ENCODE data around the gene TCF7L1. TPM values are rescaled to one million over a fixed set of nuclear protein-coding genes. Genes with fewer than 3 reads are reported as not detected.

TCF7L1 gene
- total RNA-seq, 1 donor from 2014 or later: 5.7 TPM

GRCh38 chr2:85247610-85248009 lies 114.4 kb downstream of the TCF7L1 start:
- no peak for ATAC-seq
- no peak for DNase-seq (ENCODE audit: low spot score)

DNA sequence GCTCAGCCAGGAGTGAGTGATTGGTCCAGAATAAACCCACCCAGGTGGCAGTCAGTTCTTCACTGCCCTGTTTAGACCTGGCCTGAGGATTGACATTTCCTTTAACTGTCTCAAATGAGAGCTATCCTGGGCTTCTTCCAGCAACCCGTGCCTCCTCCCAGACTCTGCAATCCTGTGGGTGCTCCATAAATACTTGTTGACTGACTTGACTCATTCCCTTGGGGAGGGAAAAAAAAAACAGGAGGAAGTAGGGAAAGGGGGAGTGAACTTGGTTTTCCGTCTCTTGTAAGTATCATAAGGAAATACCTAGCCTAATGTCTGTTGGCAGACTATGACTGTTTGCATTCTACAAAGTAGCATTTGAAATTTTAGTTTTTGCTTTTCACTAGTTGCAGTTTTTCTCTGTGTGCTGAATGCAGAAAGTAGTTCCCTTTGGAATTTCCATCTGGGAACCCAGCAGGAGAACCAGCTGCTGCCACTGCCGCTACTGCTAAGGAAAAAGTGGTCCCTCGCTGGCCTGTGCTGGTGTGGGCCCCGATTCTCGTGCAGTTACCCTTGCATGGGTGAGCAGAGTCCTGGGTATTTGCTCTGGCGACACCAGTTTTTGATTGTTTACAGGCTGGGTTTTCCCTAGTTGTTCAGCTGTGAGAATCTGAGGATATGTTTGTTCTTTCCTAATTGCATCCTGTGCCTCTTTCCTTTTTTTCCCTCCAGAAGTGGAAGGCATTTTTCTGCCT lies 115.7 kb downstream of the TCF7L1 start:
- DNase-seq (ENCODE audit: low spot score): no peak

GRCh38 chr2:85250045-85250444 lies 116.9 kb downstream of the TCF7L1 start:
- no peak for DNase-seq (ENCODE audit: low spot score)
- peak; percentile 73 for ATAC-seq

More for the DNA sequence above, 115.7 kb downstream of the TCF7L1 start:
- peak; percentile 32 for ATAC-seq

DNA sequence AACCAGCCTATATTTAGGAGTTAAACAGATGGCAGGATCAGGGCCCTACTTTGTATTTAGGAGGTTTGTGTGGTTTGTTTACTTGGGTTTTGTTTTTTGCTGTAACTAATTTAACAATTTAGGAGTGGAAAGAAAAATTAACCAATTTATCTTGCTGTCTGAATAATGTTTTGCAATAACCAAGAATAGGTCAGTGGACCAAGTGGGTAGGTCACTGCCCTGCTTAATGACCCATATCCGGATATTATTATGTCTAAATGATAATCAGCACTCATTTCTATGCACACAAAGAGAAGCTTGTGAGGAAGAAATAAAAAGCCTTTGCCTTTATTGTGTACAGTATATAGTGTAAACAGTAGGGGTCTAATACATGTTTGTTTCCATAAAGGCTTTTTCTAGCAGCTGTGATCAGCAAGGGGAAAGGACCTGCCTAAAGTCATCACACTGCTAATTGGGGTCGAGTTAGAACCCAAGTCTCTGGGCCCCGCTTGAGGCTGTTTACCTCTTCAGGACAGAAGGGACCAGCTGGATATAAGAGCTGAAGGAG lies 118.0 kb downstream of the TCF7L1 start:
- DNase-seq (ENCODE audit: low spot score) (no peak), ATAC-seq (no peak)

DNA sequence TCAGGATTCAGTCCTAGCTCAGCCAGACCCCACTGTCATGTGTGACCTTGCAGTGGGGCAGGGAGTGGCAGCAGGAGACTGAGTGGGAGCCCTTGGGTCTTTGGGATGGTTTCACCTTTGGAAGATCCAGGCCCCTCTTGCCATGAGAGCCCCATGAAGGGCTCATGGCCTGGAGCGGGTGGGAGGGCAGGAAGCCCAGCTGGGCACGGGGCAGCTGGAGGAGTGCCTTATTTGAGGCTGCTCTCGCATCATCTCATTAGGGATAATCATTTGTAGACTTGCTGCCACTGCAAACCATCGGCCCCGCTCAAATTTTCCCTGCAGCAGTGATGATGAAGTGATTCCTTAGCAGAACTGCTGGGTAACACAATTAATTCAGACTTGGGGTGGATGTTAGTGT lies 120.7 kb downstream of the TCF7L1 start:
- no peak for ATAC-seq
- no peak for DNase-seq (ENCODE audit: low spot score)

GRCh38 chr2:85254540-85255300 lies 121.5 kb downstream of the TCF7L1 start:
- DNase-seq (ENCODE audit: low spot score): no peak
- no peak for ATAC-seq

DNA sequence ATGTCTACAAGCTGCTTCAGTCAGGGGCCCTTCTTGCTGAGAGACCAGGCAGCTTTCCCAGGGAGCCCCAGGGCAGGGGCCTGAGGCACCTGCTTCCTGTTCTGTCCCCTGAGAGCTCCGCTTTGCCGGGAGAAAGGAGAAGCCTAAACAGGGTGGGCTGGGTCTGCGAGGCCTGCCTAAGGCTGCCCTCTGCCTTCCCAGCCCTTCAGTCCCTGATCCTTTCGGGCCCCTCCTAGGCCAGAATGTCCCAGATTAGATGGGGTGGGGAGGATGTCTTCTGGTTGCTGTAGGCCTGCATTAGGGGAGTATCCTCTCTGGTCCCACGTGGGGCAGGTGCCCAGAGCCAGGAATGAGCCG lies 122.2 kb downstream of the TCF7L1 start:
- no peak for DNase-seq (ENCODE audit: low spot score)
- no peak for ATAC-seq

DNA sequence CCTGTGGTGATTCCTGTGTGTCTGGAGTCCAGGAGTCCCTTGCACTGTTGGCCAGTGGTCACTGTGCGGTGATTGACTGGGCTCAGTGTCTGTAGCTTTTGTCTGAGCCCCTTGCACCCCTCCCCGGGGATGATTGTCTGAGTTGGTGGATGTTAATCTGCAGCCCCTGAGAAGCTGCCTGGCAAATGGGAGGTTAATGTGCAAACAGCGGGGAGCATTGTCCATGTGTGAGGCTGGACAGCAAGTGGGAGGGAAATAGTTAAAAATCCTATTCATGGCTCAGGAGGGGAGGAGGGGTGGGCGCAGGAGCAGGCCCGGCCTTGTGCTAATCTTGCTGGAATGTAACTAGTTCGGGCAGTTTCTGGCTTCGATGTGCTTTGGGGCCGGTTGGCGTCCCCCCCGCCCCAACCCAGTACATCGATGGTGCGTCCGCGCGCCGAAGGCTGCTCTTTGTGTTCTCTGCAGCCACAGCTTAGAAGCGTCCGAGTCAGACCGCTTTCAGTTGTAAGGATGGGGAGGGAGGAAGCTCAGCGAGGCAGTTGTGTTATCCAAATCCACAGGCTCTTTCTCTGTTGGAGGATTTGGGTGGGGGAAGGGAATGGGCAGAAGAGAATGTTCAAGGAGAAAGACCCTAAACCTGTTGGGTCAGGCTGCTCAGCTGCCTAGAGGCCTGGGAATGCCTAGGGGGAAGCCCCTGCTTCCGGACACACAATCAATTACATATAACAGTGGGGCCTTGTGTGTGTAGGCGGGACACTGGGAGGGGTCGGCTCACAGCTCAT lies 122.8 kb downstream of the TCF7L1 start:
- DNase-seq (ENCODE audit: low spot score) (no peak), ATAC-seq (no peak)

GRCh38 chr2:85257359-85257969 lies 124.3 kb downstream of the TCF7L1 start:
- DNase-seq (ENCODE audit: low spot score) (no peak), ATAC-seq (peak; percentile 35)

DNA sequence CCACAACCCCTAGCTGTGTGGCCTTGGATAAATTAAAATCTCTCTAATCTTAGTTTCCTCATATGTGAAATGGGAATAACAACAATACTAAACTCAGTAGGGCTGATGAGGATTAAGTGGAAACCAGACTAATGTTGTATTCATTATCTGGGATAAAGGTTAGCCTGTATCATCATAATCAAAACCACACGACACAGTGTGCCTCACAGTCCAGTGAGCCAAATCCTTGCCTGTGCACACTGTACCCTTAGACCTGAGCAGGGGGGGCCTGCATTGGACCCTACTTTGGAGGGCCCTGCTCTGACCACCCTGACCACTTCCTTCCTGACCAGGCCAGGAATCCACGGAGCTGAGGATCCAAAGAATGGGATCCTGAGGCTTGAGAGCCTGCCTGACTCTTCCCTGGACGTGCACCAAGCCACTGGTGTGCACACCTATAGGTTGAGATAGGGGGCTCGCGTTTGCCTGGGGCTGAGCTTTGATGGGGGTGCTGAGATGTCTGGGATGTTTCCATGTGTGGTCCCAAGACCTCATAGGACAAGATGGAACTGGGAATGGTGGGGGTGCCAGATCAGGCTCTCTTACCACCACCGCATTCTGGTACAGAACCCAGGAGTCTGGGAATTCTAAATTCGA lies 124.9 kb downstream of the TCF7L1 start:
- ATAC-seq (no peak), DNase-seq (ENCODE audit: low spot score) (no peak)

- no peak for ATAC-seq
- no peak for DNase-seq (ENCODE audit: low spot score)
These were observed 126.0 kb downstream of the TCF7L1 start for GRCh38 chr2:85259101-85259590.

DNA sequence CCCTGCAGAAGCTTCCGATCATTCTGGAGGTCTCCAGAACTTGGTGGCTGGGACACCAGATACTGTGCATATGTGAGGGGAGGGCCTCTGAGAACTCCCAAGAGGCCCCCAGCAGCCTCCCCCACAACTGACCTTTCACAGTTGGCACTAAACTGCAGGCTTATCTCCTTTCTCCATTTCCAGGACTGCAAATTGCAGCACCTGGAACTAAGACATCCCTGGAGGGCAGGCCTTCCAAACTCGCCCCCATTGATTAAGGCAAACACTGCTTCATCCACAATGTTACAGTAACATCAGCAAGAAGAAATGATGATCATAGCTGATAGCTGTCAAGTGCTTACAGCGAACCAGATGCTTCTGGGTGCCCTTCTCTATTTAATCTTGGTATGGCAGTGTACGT lies 126.7 kb downstream of the TCF7L1 start:
- ATAC-seq (no peak), DNase-seq (ENCODE audit: low spot score) (no peak)

DNA sequence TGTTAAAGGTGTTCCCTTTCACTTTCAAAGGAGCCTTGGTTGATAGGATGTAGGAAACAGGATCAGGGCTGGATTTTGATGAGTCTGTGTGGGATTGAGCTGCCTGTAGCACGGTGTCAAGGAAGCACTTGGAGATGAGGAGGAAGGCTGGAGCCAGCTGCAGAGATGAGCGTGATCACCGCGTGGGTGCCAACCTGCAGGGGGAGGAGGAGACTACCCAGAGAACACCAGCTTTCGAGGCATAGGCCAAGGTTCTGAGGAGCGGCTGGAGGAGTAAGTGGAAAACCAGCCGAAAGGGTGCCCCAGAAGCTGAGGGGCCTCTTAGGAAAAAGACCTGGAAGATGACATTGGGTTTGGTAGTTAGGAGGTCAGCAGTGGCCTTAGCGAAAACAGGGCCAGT lies 130.4 kb downstream of the TCF7L1 start:
- no peak for ATAC-seq

GRCh38 chr2:85264471-85264870 lies 131.3 kb downstream of the TCF7L1 start:
- ATAC-seq (no peak), DNase-seq (ENCODE audit: low spot score) (no peak)

More for the DNA sequence above, 130.4 kb downstream of the TCF7L1 start:
- DNase-seq (ENCODE audit: low spot score): no peak

- ATAC-seq (no peak), DNase-seq (ENCODE audit: low spot score) (no peak)
These were observed 132.1 kb downstream of the TCF7L1 start for GRCh38 chr2:85265304-85265703.

GRCh38 chr2:85266146-85267041 lies 133.2 kb downstream of the TCF7L1 start:
- DNase-seq (ENCODE audit: low spot score) (peak; percentile 74), ATAC-seq (peak; percentile 80)

DNA sequence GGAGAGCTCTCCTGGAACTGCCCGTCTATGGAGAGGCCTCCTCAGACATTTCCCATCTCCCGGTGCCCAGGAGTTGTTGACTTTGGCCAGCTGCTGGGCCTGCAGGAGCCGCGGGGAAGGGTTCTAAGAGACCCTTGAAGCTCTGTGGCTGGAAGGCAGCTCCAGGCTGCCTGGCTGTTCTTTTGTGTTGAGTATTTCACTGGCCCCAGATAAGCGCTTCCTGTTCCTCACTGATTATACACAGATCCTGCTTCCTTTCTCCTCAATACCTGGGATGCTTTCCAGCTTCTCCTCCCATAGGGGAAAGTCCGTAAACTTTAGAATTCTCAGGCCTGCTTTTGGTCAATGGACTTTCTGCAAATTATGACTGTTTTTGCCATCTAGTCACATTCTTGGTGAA lies 136.8 kb downstream of the TCF7L1 start:
- ATAC-seq: peak; percentile 90
- DNase-seq (ENCODE audit: low spot score): peak; percentile 53

DNA sequence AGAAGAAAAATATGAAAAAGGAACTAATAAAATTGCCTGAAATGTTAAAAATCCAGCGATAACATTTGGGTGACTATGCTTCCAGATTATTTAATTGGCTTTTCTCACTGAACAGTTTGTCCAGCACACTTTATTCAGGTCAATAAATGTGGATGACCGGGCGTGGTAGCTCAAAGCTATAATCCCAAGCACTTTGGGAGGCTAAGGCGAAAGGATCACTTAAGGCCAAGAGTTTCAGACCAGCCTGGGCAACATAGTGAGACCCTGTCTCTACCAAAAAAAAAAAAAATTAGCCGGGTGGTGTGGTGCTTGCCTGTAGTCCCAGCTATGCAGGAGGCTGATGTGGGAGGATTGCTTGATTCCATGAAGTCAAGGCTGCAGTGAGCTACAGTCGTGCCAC lies 139.2 kb downstream of the TCF7L1 start:
- no peak for ATAC-seq

More for the DNA sequence above, 139.2 kb downstream of the TCF7L1 start:
- no peak for DNase-seq (ENCODE audit: low spot score)
